Activated CD8-positive, alpha-beta memory T cell treated with anti-CD3 and anti-CD28 coated beads for 24 hours (primary cell): ENCODE results near the gene KBTBD8.

Experiments used
- DNase-seq: peaks from one replicate; pipeline ENCODE4 v3.0.0-alpha.2; 2020

The KBTBD8 gene

GRCh38 chr3:66997560-66998112 lies 471 bp upstream of the KBTBD8 start:
- DNase-seq: no peak

GRCh38 chr3:66998904-66999235 lies 763 bp downstream of the KBTBD8 start:
- DNase-seq: no peak

- no peak for DNase-seq
Measured at GRCh38 chr3:67000009-67000408, 1.9 kb downstream of the KBTBD8 start.

GRCh38 chr3:67001086-67001861 lies 3.2 kb downstream of the KBTBD8 start:
- no peak for DNase-seq

GRCh38 chr3:67005974-67006373 lies 7.9 kb downstream of the KBTBD8 start:
- DNase-seq: no peak

- DNase-seq: no peak
Measured at GRCh38 chr3:67006460-67006859, 8.4 kb downstream of the KBTBD8 start.

GRCh38 chr3:67008388-67008787 lies 10.3 kb downstream of the KBTBD8 start:
- DNase-seq: no peak

- no peak for DNase-seq
Measured at GRCh38 chr3:67009716-67010115, 11.6 kb downstream of the KBTBD8 start.

- DNase-seq: no peak
Measured at GRCh38 chr3:67011414-67012131, 13.5 kb downstream of the KBTBD8 start.

GRCh38 chr3:67012564-67012963 lies 14.5 kb downstream of the KBTBD8 start:
- DNase-seq: no peak

- DNase-seq: no peak
Measured at GRCh38 chr3:67015702-67016484, 17.8 kb downstream of the KBTBD8 start.

GRCh38 chr3:67016522-67017080 lies 18.5 kb downstream of the KBTBD8 start:
- no peak for DNase-seq

- DNase-seq: no peak
Measured at GRCh38 chr3:67017211-67017610, 19.1 kb downstream of the KBTBD8 start.

GRCh38 chr3:67018105-67018788 lies 20.1 kb downstream of the KBTBD8 start:
- no peak for DNase-seq

GRCh38 chr3:67018789-67019526 lies 20.9 kb downstream of the KBTBD8 start:
- DNase-seq: no peak

GRCh38 chr3:67028001-67028784 lies 30.1 kb downstream of the KBTBD8 start:
- no peak for DNase-seq

GRCh38 chr3:67030785-67031740 lies 33.0 kb downstream of the KBTBD8 start:
- no peak for DNase-seq

- no peak for DNase-seq
Measured at GRCh38 chr3:67031986-67032385, 33.9 kb downstream of the KBTBD8 start.

GRCh38 chr3:67033079-67033478 lies 35.0 kb downstream of the KBTBD8 start:
- no peak for DNase-seq

- no peak for DNase-seq
Measured at GRCh38 chr3:67034371-67034770, 36.3 kb downstream of the KBTBD8 start.
